HepG2 (cell line): ENCODE results near the gene ATP9A. TPM values are rescaled to one million over a fixed set of nuclear protein-coding genes. Genes with fewer than 3 reads are reported as not detected.
A peak's percentile ranks its signal among the peaks of the same experiment; 100 is the strongest.
"Not testable (repeated sequence)": the region's sequence is repeated elsewhere in the genome, so short reads cannot be mapped to it uniquely, and the experiment has no call there.

Experiments
- ATAC-seq: fragments of 200-7000 bp; cut with Tn5 transposase; 3 replicates; pipeline ENCODE4 v1.9.1; 2020; ENCODE audit warnings: mild to moderate bottlenecking, moderate library complexity
- BruUV-seq: library from RNA; stranded (reverse); fragments of 400-500 nt; replicated peaks from 2 replicates; lab custom pipeline; 2021; lab: Mats Ljungman, UMichigan
- CTCF ChIA-PET: fragments of 300-600 bp; formaldehyde crosslinking; extraction: SDS; loops from one replicate; lab custom pipeline; 2021; ENCODE audit warnings: low total read pairs, inconsistent platforms, low intra/inter-chr PET ratio; lab: Yijun Ruan, JAX
- POLR2A ChIA-PET: fragments of 350-600 bp; sonication (Branson Sonifier 250); formaldehyde crosslinking; loops from one replicate; lab custom pipeline; 2020; ENCODE audit warnings: antibody characterized with exemption, inconsistent platforms; lab: Yijun Ruan, JAX
- DNase-seq: peaks from one replicate; pipeline ENCODE4 v3.0.0-alpha.2; 2015; ENCODE audit warnings: low spot score
- FAIRE-seq: peaks from 3 replicates; lab custom pipeline; 2011; peaks lifted over from hg19 to GRCh38; lab: Jason Lieb, UNC
- H2AFZ ChIP-seq: one replicate; pipeline ENCODE4 v1.6.1; 2011; ENCODE audit warnings: low read length, inconsistent platforms
- H3K27ac ChIP-seq: fragments of 300-600 bp; 3 replicates; pipeline ENCODE4 v1.8.0; 2011; ENCODE audit warnings: mixed run types, mild to moderate bottlenecking, mixed read lengths, low read length, inconsistent platforms; ENCODE audit not compliant: insufficient read depth; ENCODE audit errors: extremely low read length
- H3K27me3 ChIP-seq, 2 experiments: fragments of 200-600 bp in 1 of 2; 2 replicates in 1 of 2; 3 replicates in 1 of 2; pipeline versions ENCODE4 v1.6.0 to v1.8.0; 2011; ENCODE audit warnings: low read length in 2 of 2, mild to moderate bottlenecking in 2 of 2, moderate library complexity in 2 of 2, inconsistent platforms in 1 of 2; ENCODE audit not compliant: insufficient read depth in 2 of 2, control insufficient read depth in 1 of 2
- H3K36me3 ChIP-seq, 2 experiments: fragments of 200-600 bp in 1 of 2; replicated peaks in 1 of 2; 2 replicates in 1 of 2; 3 replicates in 1 of 2; pipeline versions ENCODE4 v1.5.1 to v1.8.0; 2011; ENCODE audit warnings: low read length in 2 of 2, inconsistent platforms in 1 of 2; ENCODE audit not compliant: insufficient read depth in 2 of 2, control insufficient read depth in 1 of 2
- H3K4me1 ChIP-seq: 2 replicates; pipeline ENCODE4 v1.5.1; 2012; ENCODE audit warnings: low read length, inconsistent platforms; ENCODE audit not compliant: insufficient read depth
- H3K4me2 ChIP-seq: 2 replicates; pipeline ENCODE4 v1.6.0; 2011; ENCODE audit warnings: low read depth, low read length, inconsistent platforms
- H3K4me3 ChIP-seq, 3 experiments: fragments of 200-600 bp in 1 of 3; sonication (generic), shearing (Covaris generic) in 1 of 3; replicated peaks in 1 of 3; 2 replicates each; pipeline ENCODE4 v1.5.1; 2011 to 2016; ENCODE audit warnings: low read length in 3 of 3, inconsistent platforms in 2 of 3, low read depth in 2 of 3, mild to moderate bottlenecking in 2 of 3, control low read depth in 1 of 3, mixed read lengths in 1 of 3; ENCODE audit not compliant: insufficient read depth in 1 of 3
- H3K79me2 ChIP-seq: one replicate; pipeline ENCODE4 v1.6.1; 2011; ENCODE audit warnings: low read length, inconsistent platforms; ENCODE audit not compliant: insufficient read depth
- H3K9ac ChIP-seq: 2 replicates; pipeline ENCODE4 v1.6.0; 2011; ENCODE audit warnings: mild to moderate bottlenecking, low read depth, low read length, inconsistent platforms; ENCODE audit not compliant: insufficient read depth
- H3K9me3 ChIP-seq: 2 replicates; pipeline ENCODE4 v1.5.1; 2012; ENCODE audit warnings: mild to moderate bottlenecking, low read length
- H4K20me1 ChIP-seq: 2 replicates; pipeline ENCODE4 v1.6.0; 2011; ENCODE audit warnings: inconsistent platforms, mild to moderate bottlenecking, low read length, moderate library complexity; ENCODE audit not compliant: insufficient read depth
- CREM ChIP-seq, 2 experiments: sonication (generic) in 1 of 2; formaldehyde crosslinking in 1 of 2; IDR thresholded peaks; 2 replicates each; pipeline versions ENCODE4 v1.4.0 to v1.6.1; 2016 to 2020; ENCODE audit warnings: antibody characterized with exemption in 1 of 2, mild to moderate bottlenecking in 1 of 2, missing genetic modification reagents in 1 of 2
- GTF2F1 ChIP-seq: fragments of 150-350 bp; IDR thresholded peaks from 2 replicates; pipeline ENCODE4 v1.6.1; 2014; ENCODE audit warnings: low read length
- MAZ ChIP-seq, 2 experiments: sonication (generic) in 1 of 2; formaldehyde crosslinking in 1 of 2; IDR thresholded peaks; 2 replicates each; pipeline versions ENCODE4 v1.5.0 to v1.6.1; 2012 to 2020; ENCODE audit warnings: low read depth in 2 of 2, mild to moderate bottlenecking in 2 of 2, borderline replicate concordance in 1 of 2, improper control_type of control experiment in 1 of 2, low read length in 1 of 2, missing genetic modification reagents in 1 of 2, moderate library complexity in 1 of 2
- PHF8 ChIP-seq: sonication (generic); formaldehyde crosslinking; IDR thresholded peaks from 2 replicates; pipeline ENCODE4 v1.5.0; 2020; ENCODE audit warnings: missing genetic modification reagents
- SALL1 ChIP-seq: sonication (generic); formaldehyde crosslinking; IDR thresholded peaks from 2 replicates; pipeline ENCODE4 v1.8.0; 2022; ENCODE audit warnings: mild to moderate bottlenecking, missing genetic modification reagents
- SOX13 ChIP-seq, 3 experiments: fragments of 450-650 bp in 1 of 3; sonication (generic) in 1 of 3; formaldehyde crosslinking in 1 of 3; IDR thresholded peaks in 2 of 3; conservative IDR thresholded peaks in 1 of 3; 2 replicates each; pipeline versions ENCODE4 v1.5.0 to v1.6.1; 2016 to 2020; ENCODE audit warnings: antibody characterized with exemption in 1 of 3, mild to moderate bottlenecking in 1 of 3, missing compliant biosample characterization in 1 of 3, missing genetic modification reagents in 1 of 3, moderate library complexity in 1 of 3
- TCF7 ChIP-seq: sonication (generic); IDR thresholded peaks from 2 replicates; pipeline ENCODE4 v1.6.1; 2016; ENCODE audit warnings: antibody characterized with exemption, low read depth
- ZNF562 ChIP-seq: sonication (generic); formaldehyde crosslinking; IDR thresholded peaks from 2 replicates; pipeline ENCODE4 v1.8.0; 2022; ENCODE audit warnings: missing genetic modification reagents, borderline replicate concordance
- ZSCAN25 ChIP-seq: sonication (generic); formaldehyde crosslinking; IDR thresholded peaks from 2 replicates; pipeline ENCODE4 v1.8.0; 2022; ENCODE audit warnings: mild to moderate bottlenecking, missing genetic modification reagents
- WGBS: methylation state at CpG from one replicate; pipeline ENCODE4 v1.1.6; 2017; ENCODE audit warnings: low lambda C conversion rate; 5-methylcytosine and 5-hydroxymethylcytosine counted together
- in situ Hi-C: cut with HindIII; loops from 2 replicates; pipeline ENCODE4 v1.10.0; 2017; ENCODE audit warnings: low pct_unique_long_range_greater_than_20kb; ENCODE audit not compliant: extremely low pct_ligation_motif_present
- intact Hi-C: fragments of 100-400 bp; cut with micrococcal nuclease; formaldehyde crosslinking; loops from one replicate; pipeline ENCODE4 v1.10.0; 2022; ENCODE audit not compliant: unreplicated experiment
- polyA plus RNA-seq, 8 experiments: library from polyadenylated mRNA; depleted of rRNA in 3 of 8; stranded (reverse) in 7 of 8; unstranded in 1 of 8; fragments of >200 nt; fragmentation: Illumina TruSeq in 4 of 8; extraction: Trizol in 4 of 8; gene quantifications; 2 replicates each; pipeline versions ENCODE4 v1.2.1 to v1.2.3, GENCODE V29; 2011 to 2016; ENCODE audit warnings: low read depth in 4 of 8, missing spikeins in 1 of 8, mixed read lengths in 1 of 8; ENCODE audit not compliant: insufficient read depth in 1 of 8
- total RNA-seq, 5 experiments: library from RNA; depleted of rRNA; stranded (reverse); fragments of >200 nt; fragmentation: Illumina TruSeq; extraction: Trizol; gene quantifications; 2 replicates each; pipeline ENCODE4 v1.2.3, GENCODE V29; 2016; ENCODE audit warnings: low read depth in 1 of 5
- TF ChIP-seq, protein P1 (sequence below): sonication (generic); formaldehyde crosslinking; conservative IDR thresholded peaks from 2 replicates; pipeline ENCODE4 v1.4.0; 2020; ENCODE audit warnings: mild to moderate bottlenecking, missing genetic modification reagents, moderate library complexity
- TF ChIP-seq, protein P2 (sequence below): sonication (generic); formaldehyde crosslinking; IDR thresholded peaks from 2 replicates; pipeline ENCODE4 v1.9.0; 2022; ENCODE audit warnings: missing genetic modification reagents, mild to moderate bottlenecking, borderline replicate concordance
- TF ChIP-seq, protein P3 (sequence below): sonication (generic); formaldehyde crosslinking; IDR thresholded peaks from 2 replicates; pipeline ENCODE4 v1.4.0; 2020; ENCODE audit warnings: missing genetic modification reagents, mild to moderate bottlenecking, borderline replicate concordance

ATP9A gene
- total and polyA plus RNA-seq, 2 of the 13 experiments (the other 11 are each of a cell fraction or from before 2014, with no cell fraction given), result 11.8 to 18.5 TPM

DNA sequence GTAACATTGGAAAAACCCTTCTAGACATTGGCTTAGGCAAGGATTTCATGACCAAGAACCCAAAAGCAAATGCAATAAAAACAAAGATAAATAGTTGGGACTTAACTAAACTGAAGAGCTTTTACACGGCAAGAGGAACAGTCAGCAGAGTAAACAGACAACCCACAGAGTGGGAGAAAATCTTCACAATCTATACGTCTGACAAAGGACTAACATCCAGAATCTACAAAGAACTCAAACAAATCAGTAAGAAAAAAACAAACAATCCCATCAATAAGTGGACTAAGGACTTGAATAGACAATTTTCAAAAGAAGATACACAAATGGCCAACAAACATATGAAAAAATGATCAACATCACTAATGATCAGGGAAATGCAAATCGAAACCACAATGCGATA, 45.9 kb downstream of the ATP9A start (continued):
- not testable (repeated sequence) for TF ChIP-seq SOX13 (IDR thresholded peaks at IDR 0.05); CREM (CRISPR knock-in tag; IDR thresholded peaks at IDR 0.05)
- TF ChIP-seq SOX13 (CRISPR knock-in tag; conservative IDR thresholded peaks at IDR 0.05 in 1 of 2, IDR thresholded peaks at IDR 0.05 in 1 of 2) (peak in 1 of 2 experiments; percentile 84; a peak in 2 of 4 replicates), TCF7 (peak; percentile 40; the same call in 1 of the 2 replicates), CREM (IDR thresholded peaks at IDR 0.05) (peak; percentile 17; the same call in 1 of the 2 replicates), SALL1 (CRISPR knock-in tag) (peak; percentile 29; the same call in 1 of the 2 replicates)
- TF ChIP-seq, protein P1, sequence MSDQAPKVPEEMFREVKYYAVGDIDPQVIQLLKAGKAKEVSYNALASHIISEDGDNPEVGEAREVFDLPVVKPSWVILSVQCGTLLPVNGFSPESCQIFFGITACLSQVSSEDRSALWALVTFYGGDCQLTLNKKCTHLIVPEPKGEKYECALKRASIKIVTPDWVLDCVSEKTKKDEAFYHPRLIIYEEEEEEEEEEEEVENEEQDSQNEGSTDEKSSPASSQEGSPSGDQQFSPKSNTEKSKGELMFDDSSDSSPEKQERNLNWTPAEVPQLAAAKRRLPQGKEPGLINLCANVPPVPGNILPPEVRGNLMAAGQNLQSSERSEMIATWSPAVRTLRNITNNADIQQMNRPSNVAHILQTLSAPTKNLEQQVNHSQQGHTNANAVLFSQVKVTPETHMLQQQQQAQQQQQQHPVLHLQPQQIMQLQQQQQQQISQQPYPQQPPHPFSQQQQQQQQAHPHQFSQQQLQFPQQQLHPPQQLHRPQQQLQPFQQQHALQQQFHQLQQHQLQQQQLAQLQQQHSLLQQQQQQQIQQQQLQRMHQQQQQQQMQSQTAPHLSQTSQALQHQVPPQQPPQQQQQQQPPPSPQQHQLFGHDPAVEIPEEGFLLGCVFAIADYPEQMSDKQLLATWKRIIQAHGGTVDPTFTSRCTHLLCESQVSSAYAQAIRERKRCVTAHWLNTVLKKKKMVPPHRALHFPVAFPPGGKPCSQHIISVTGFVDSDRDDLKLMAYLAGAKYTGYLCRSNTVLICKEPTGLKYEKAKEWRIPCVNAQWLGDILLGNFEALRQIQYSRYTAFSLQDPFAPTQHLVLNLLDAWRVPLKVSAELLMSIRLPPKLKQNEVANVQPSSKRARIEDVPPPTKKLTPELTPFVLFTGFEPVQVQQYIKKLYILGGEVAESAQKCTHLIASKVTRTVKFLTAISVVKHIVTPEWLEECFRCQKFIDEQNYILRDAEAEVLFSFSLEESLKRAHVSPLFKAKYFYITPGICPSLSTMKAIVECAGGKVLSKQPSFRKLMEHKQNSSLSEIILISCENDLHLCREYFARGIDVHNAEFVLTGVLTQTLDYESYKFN, result peak; percentile 56; the same call in 1 of the 2 replicates
- TF ChIP-seq, all 625 proteins: peak for 26; not testable (repeated sequence) for 599

DNA sequence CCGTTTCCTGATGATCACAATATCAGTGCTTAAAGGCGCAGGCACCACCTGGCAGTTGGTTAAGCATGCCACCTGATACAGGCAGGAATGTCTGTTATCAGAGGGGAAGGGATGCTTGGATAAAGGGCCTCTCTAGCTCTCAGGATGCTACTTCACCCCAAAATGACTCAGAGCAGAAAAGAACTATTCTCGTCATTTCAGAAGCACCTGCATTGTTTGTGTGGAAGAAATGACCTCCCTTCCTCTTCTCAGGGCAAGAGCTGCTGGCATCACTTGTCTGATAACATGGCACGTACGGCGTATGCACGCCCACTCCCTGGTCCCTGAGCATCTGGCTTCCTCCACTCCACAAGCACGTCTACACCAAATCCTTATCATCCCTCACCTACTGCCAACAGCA, 47.3 kb downstream of the ATP9A start:
- Histone ChIP-seq H3K36me3 (peaks cover 0 to 2% of the 10 kb centered on the region in 2 experiments; a peak in 1 of 5 replicates), H3K4me2 (no peak overlapping the region), H4K20me1 (no peaks in the 10 kb centered on the region), H3K4me3 (no peak overlapping the region), H2AFZ (no peak overlapping the region), H3K79me2 (no peaks in the 10 kb centered on the region), H3K4me1 (peaks cover 41% of the 10 kb centered on the region), H3K27me3 (no peaks in the 10 kb centered on the region), H3K9me3 (no peaks in the 10 kb centered on the region), H3K27ac (no peak overlapping the region), H3K9ac (no peak overlapping the region)
- FAIRE-seq (no peak), ATAC-seq (no peak), DNase-seq (no peak)
- ChIA-PET CTCF (no interaction called here), POLR2A (no interaction called here)
- no peak for TF ChIP-seq PHF8 (CRISPR knock-in tag)
- TF ChIP-seq MAZ (IDR thresholded peaks at IDR 0.05; ENCODE audit: borderline replicate concordance, low read depth, low read length), result no peak
- TF ChIP-seq MAZ (CRISPR knock-in tag; IDR thresholded peaks at IDR 0.05; ENCODE audit: low read depth), result no peak
- TF ChIP-seq, protein P2, sequence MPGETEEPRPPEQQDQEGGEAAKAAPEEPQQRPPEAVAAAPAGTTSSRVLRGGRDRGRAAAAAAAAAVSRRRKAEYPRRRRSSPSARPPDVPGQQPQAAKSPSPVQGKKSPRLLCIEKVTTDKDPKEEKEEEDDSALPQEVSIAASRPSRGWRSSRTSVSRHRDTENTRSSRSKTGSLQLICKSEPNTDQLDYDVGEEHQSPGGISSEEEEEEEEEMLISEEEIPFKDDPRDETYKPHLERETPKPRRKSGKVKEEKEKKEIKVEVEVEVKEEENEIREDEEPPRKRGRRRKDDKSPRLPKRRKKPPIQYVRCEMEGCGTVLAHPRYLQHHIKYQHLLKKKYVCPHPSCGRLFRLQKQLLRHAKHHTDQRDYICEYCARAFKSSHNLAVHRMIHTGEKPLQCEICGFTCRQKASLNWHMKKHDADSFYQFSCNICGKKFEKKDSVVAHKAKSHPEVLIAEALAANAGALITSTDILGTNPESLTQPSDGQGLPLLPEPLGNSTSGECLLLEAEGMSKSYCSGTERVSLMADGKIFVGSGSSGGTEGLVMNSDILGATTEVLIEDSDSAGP (CRISPR knock-in tag), result 0 out of 2 replicates have a peak, but pooled peaks have one; percentile 21
- TF ChIP-seq ZNF562 (CRISPR knock-in tag), result no peak
- TF ChIP-seq, protein P3, sequence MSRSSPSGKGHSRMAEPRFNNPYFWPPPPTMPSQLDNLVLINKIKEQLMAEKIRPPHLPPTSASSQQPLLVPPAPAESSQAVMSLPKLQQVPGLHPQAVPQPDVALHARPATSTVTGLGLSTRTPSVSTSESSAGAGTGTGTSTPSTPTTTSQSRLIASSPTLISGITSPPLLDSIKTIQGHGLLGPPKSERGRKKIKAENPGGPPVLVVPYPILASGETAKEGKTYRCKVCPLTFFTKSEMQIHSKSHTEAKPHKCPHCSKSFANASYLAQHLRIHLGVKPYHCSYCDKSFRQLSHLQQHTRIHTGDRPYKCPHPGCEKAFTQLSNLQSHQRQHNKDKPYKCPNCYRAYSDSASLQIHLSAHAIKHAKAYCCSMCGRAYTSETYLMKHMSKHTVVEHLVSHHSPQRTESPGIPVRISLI, result no peak
- no peak for TF ChIP-seq ZSCAN25 (CRISPR knock-in tag)
- no peak for TF ChIP-seq GTF2F1
- intact Hi-C loops, result no loop called here
- whole genome bisulfite sequencing, result 96% methylated on average over 8 of the region's 8 CpGs
- BruUV-seq, result no TSS peak
- in situ Hi-C loops, result no loop called here
